Forelimb muscle (tissue), 1 donor: Measurements from ENCODE around the gene INMT. TPM values are rescaled to one million over a fixed set of nuclear protein-coding genes. Genes with fewer than 3 reads are reported as not detected.

Experiments used
- DNase-seq: peaks from one replicate; pipeline ENCODE4 v3.0.0-alpha.2; 2013; ENCODE audit warnings: low read depth
- polyA plus RNA-seq: library from polyadenylated mRNA; unstranded; fragments of 120-200 nt; gene quantifications from one replicate; pipeline ENCODE4 v1.2.1, GENCODE V29; 2013; ENCODE audit not compliant: insufficient read length

The INMT gene
- polyA plus RNA-seq, 1 donor = 8.3 TPM

- DNase-seq = no peak
Measured at GRCh38 chr7:30728591-30729100, 23.3 kb upstream of the INMT start.

GRCh38 chr7:30729642-30730041, 22.3 kb upstream of the INMT start:
- DNase-seq = no peak

- DNase-seq = no peak
Measured at GRCh38 chr7:30730097-30730496, 21.8 kb upstream of the INMT start.

GRCh38 chr7:30730996-30731395, 20.9 kb upstream of the INMT start:
- no peak for DNase-seq

- DNase-seq = no peak
Measured at GRCh38 chr7:30731581-30731980, 20.4 kb upstream of the INMT start.

GRCh38 chr7:30732606-30733005, 19.3 kb upstream of the INMT start:
- DNase-seq = no peak

- DNase-seq = no peak
Measured at GRCh38 chr7:30733216-30733615, 18.7 kb upstream of the INMT start.

- DNase-seq = no peak
Measured at GRCh38 chr7:30733691-30734090, 18.2 kb upstream of the INMT start.

GRCh38 chr7:30734497-30734896, 17.4 kb upstream of the INMT start:
- DNase-seq = no peak

GRCh38 chr7:30735631-30736030, 16.3 kb upstream of the INMT start:
- no peak for DNase-seq

- no peak for DNase-seq
Measured at GRCh38 chr7:30736291-30736690, 15.6 kb upstream of the INMT start.

GRCh38 chr7:30738026-30738915, 13.7 kb upstream of the INMT start:
- no peak for DNase-seq

- no peak for DNase-seq
Measured at GRCh38 chr7:30739691-30740090, 12.2 kb upstream of the INMT start.

- DNase-seq = no peak
Measured at GRCh38 chr7:30740417-30741181, 11.3 kb upstream of the INMT start.

GRCh38 chr7:30741289-30741688, 10.6 kb upstream of the INMT start:
- DNase-seq = no peak

GRCh38 chr7:30743371-30744074, 8.4 kb upstream of the INMT start:
- DNase-seq = no peak

- no peak for DNase-seq
Measured at GRCh38 chr7:30744075-30744417, 7.9 kb upstream of the INMT start.

- no peak for DNase-seq
Measured at GRCh38 chr7:30745261-30745941, 6.5 kb upstream of the INMT start.

- no peak for DNase-seq
Measured at GRCh38 chr7:30750010-30750409, 1.9 kb upstream of the INMT start.

GRCh38 chr7:30750683-30751650, 968 bp upstream of the INMT start:
- peak; percentile 45 for DNase-seq
